ENCODE data around the gene EXOC3.
"Not testable (repeated sequence)": the region's sequence is repeated elsewhere in the genome, so short reads cannot be mapped to it uniquely, and the experiment has no call there.

Gene EXOC3

GRCh38 chr5:407051-407450, 35.9 kb upstream of the EXOC3 start:
- DNase-seq (ENCODE audit: low spot score), result no peak
- FAIRE-seq, result no peak

- no peak for FAIRE-seq
These were observed 35.1 kb upstream of the EXOC3 start for GRCh38 chr5:407801-408268.

GRCh38 chr5:410911-411517, 32.0 kb upstream of the EXOC3 start:
- DNase-seq (ENCODE audit: low spot score) (no peak), FAIRE-seq (no peak)

More at GRCh38 chr5:407801-408268, 35.1 kb upstream of the EXOC3 start:
- no peak for DNase-seq (ENCODE audit: low spot score)

- FAIRE-seq (no peak), DNase-seq (ENCODE audit: low spot score) (no peak)
These were observed 31.2 kb upstream of the EXOC3 start for GRCh38 chr5:411728-412127.

GRCh38 chr5:414991-415927, 27.7 kb upstream of the EXOC3 start:
- FAIRE-seq; DNase-seq (ENCODE audit: low spot score): not testable (repeated sequence)

- DNase-seq (ENCODE audit: low spot score) (no peak), FAIRE-seq (no peak)
These were observed 26.9 kb upstream of the EXOC3 start for GRCh38 chr5:415928-416635.

- DNase-seq (ENCODE audit: low spot score) (no peak), FAIRE-seq (no peak)
These were observed 26.4 kb upstream of the EXOC3 start for GRCh38 chr5:416636-416960.

- DNase-seq (ENCODE audit: low spot score), result no peak
- FAIRE-seq, result no peak
These were observed 25.4 kb upstream of the EXOC3 start for GRCh38 chr5:417301-418161.

GRCh38 chr5:418162-419121, 24.5 kb upstream of the EXOC3 start:
- FAIRE-seq (no peak), DNase-seq (ENCODE audit: low spot score) (no peak)

- FAIRE-seq, result no peak
- DNase-seq (ENCODE audit: low spot score), result no peak
These were observed 23.0 kb upstream of the EXOC3 start for GRCh38 chr5:419970-420369.

- DNase-seq (ENCODE audit: low spot score) (no peak), FAIRE-seq (peak; percentile 92)
These were observed 22.2 kb upstream of the EXOC3 start for GRCh38 chr5:420632-421286.

GRCh38 chr5:421287-421880, 21.6 kb upstream of the EXOC3 start:
- FAIRE-seq (no peak), DNase-seq (ENCODE audit: low spot score) (no peak)

GRCh38 chr5:421901-422300, 21.1 kb upstream of the EXOC3 start:
- no peak for FAIRE-seq
- DNase-seq (ENCODE audit: low spot score), result no peak

- FAIRE-seq (no peak), DNase-seq (ENCODE audit: low spot score) (no peak)
These were observed 20.4 kb upstream of the EXOC3 start for GRCh38 chr5:422323-423232.

GRCh38 chr5:423233-423565, 19.8 kb upstream of the EXOC3 start:
- no peak for FAIRE-seq
- no peak for DNase-seq (ENCODE audit: low spot score)

- FAIRE-seq, result no peak
- no peak for DNase-seq (ENCODE audit: low spot score)
These were observed 19.2 kb upstream of the EXOC3 start for GRCh38 chr5:423626-424261.

- no peak for FAIRE-seq
These were observed 18.5 kb upstream of the EXOC3 start for GRCh38 chr5:424301-425110.

More at GRCh38 chr5:424301-425110, 18.5 kb upstream of the EXOC3 start:
- DNase-seq (ENCODE audit: low spot score), result no peak

Measured in urothelium cell line (cell line).